Inferior parietal cortex (tissue), 1 donor: ENCODE results near the gene PTAR1.

ENCODE experiments used
- DNase-seq: peaks from one replicate; pipeline ENCODE4 v3.0.0-alpha.2; 2016; ENCODE audit errors: extremely low spot score

Gene PTAR1

GRCh38 chr9:69674716-69675438 lies 84.9 kb downstream of the PTAR1 start:
- no peak for DNase-seq

DNA sequence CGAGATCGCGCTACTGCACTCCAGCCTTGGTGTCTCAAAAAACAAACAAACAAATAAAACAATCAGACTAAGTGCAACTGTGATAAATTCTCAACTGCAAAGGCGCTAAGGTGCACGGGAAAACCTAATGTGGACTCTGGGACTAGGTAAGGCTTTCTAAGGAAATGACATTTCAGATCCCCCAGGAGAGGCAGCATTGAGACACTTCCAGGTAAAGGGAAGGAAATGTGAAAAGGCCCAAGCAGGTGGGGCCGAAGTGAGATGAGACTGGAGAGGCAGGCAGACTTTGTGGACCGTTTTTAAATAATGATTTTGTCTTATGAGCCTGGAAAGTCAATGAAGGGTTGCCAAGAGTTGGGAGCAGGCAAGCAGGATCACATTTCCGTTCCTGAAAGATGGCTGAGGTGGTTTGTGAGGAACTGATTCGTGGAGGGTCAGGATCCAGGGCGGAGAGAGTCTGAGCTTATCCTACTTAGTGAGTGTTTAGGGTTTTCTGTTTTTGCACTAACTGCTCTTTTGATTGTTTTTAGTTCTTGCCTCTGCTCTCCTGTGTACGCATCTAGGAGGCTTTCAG lies 85.6 kb downstream of the PTAR1 start:
- no peak for DNase-seq

GRCh38 chr9:69673311-69673640 lies 86.5 kb downstream of the PTAR1 start:
- no peak for DNase-seq

- peak; percentile 85 for DNase-seq
Measured at GRCh38 chr9:69672596-69673310, 87.1 kb downstream of the PTAR1 start.

DNA sequence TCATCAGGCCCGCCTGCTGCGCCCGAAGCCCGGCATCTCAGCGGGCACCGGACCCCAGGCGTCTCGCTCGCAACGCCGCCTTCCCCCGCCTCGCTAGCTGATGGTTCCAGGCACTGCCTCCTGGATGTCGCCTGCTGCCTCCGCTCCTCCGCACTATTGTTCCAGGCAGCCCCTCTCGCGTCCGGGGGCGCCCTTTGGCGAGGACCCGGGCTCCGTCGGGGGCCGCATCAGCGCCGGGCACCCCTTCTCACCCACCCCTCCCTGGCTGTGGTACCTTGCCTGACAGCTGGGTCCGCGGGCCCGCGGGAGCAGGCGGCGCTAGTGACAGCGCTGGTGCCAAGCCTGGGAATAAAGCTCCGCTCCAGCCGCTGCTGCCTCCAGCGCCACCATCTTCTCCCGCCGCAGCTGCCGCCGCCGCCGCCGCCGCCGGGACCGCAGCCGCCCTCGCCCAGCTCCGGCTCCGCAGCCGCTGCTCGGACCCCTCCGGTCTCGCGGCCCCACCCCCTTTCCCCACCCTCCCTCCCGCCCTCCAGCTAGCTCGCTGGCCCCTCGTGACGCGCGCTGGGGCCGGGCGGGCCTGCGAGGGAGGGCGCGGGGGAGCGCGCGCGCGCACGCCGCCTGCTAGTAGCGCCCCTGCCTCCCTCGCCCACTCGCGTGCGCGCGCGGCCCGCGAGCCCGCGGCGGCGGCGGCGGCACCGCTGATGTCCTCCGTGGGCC lies 87.8 kb downstream of the PTAR1 start, which contains the start of gene APBA1:
TSS of gene APBA1 (minus strand) at position 493 of the 717 bp plus-strand sequence.
- peak; percentile 67 for DNase-seq

DNA sequence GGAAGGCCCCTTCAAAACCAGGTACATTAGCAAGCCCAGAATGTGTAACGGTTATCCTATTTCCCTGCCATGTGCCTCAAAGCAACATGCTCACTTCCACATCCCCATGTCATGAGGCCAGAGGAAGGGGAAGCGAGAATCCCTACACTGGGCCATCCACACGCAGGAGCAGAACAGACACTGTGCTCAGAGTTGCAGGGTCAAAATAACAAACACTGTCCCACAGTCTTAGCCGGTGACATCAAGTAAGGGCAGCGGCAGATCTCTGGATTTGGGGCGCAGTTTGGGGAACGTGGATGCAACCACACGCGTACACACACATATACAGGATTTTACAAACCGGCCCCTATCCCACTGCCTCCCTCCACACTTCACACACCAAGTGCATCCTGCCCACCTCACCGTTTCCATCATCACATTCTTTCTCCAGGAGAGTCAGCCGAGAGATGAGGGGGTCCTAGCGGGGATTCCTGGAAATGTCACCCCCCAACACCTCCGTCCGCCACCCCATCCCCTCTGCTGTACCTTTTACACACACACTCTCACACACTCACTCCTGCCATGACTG lies 88.4 kb downstream of the PTAR1 start:
- peak; percentile 60 for DNase-seq

DNA sequence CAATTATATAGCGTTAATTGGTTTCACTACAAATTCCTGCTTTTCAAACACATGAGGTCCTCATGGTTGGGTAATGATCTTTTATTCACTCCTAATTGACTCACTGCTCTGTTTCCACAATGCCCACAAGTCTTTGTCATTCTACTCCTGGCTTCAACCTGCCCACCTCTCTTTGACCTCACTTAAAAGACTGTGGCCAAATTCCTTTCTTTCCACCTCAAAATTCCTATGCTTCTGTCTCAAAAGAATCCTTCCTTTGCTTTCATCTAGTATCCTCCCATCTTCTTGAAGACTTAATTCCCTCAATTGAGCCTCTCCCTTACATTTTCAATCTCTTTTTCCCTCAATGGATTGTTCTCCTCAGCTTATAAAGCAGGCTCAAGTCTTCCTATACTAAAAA lies 92.5 kb downstream of the PTAR1 start:
- no peak for DNase-seq

DNA sequence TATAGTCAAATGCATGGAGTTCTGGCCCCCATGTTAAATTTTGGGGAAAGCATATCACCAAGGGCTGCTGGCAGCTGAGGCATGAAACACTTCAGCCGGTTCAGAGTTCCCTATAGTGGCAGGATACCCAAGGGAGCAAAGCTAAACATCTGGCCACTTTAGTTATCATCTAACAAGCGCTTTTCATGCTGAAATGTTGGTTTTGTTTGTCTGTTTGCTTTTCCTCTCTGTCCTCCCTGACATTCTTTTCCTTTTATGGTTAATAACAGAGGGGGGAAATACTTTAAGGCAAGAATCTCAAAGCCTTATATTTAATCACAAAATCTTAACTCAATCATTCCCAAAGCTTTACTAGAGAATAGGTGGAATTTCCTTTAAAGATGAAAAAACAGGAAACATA lies 99.5 kb downstream of the PTAR1 start:
- no peak for DNase-seq
